Activated T-cell treated with anti-CD3 and anti-CD28 coated beads for 24 hours (primary cell): ENCODE results near the gene CFL1.

Experiments used
- DNase-seq: peaks from one replicate; pipeline ENCODE4 v3.0.0-alpha.2; 2020; ENCODE audit warnings: low read depth

CFL1 gene

GRCh38 chr11:65869643-65870306 lies 11.8 kb upstream of the CFL1 start:
- no peak for DNase-seq

- no peak for DNase-seq
These were observed 10.9 kb upstream of the CFL1 start for GRCh38 chr11:65868907-65869306.

GRCh38 chr11:65868076-65868667 lies 10.2 kb upstream of the CFL1 start:
- no peak for DNase-seq

GRCh38 chr11:65867284-65868071 lies 9.5 kb upstream of the CFL1 start:
- no peak for DNase-seq

GRCh38 chr11:65866509-65867283 lies 8.7 kb upstream of the CFL1 start:
- no peak for DNase-seq

GRCh38 chr11:65865550-65866172 lies 7.7 kb upstream of the CFL1 start:
- DNase-seq, result no peak

GRCh38 chr11:65864706-65865471 lies 6.9 kb upstream of the CFL1 start:
- DNase-seq, result no peak

- no peak for DNase-seq
These were observed 6.1 kb upstream of the CFL1 start for GRCh38 chr11:65863889-65864705.

- no peak for DNase-seq
These were observed 5.2 kb upstream of the CFL1 start for GRCh38 chr11:65862941-65863888.

GRCh38 chr11:65862191-65862735 lies 4.3 kb upstream of the CFL1 start:
- DNase-seq, result no peak

- DNase-seq, result no peak
These were observed 3.7 kb upstream of the CFL1 start for GRCh38 chr11:65861533-65862183.

GRCh38 chr11:65861165-65861505 lies 3.2 kb upstream of the CFL1 start:
- no peak for DNase-seq

- peak; percentile 94 for DNase-seq
These were observed 2.5 kb upstream of the CFL1 start, which contains the start of gene MUS81 for GRCh38 chr11:65860278-65861164. Gene MUS81, plus strand, starts transcription at chr11:65860433. Its CDS starts 321 bp downstream, at chr11:65860754.

- no peak for DNase-seq
These were observed 1.9 kb upstream of the CFL1 start for GRCh38 chr11:65859812-65860277.

- DNase-seq, result peak; percentile 94
These were observed 1.3 kb upstream of the CFL1 start for GRCh38 chr11:65859095-65859811.

- no peak for DNase-seq
These were observed 704 bp upstream of the CFL1 start for GRCh38 chr11:65858681-65859087.

GRCh38 chr11:65857500-65857852 lies 504 bp downstream of the CFL1 start:
- peak; percentile 42 for DNase-seq
